SIG-M5 treated with dmso at 0.1 percent for 504 hours (cell line): ENCODE data around the gene IFNAR1.
A peak's percentile ranks its signal among the peaks of the same experiment; 100 is the strongest.

ENCODE experiments used
- DNase-seq: peaks from one replicate; lab custom pipeline; 2025; ENCODE audit not compliant: unreplicated experiment; lab: John Stamatoyannopoulos, UW

Gene IFNAR1

GRCh38 chr21:33397717-33398116, 72.9 kb downstream of the IFNAR1 start:
- no peak for DNase-seq

GRCh38 chr21:33398361-33398760, 73.6 kb downstream of the IFNAR1 start:
- no peak for DNase-seq

GRCh38 chr21:33401630-33401992, 76.8 kb downstream of the IFNAR1 start:
- DNase-seq = peak; percentile 77

- peak; percentile 98 for DNase-seq
These were observed 77.5 kb downstream of the IFNAR1 start for GRCh38 chr21:33402001-33402979.

GRCh38 chr21:33403128-33403785, 78.5 kb downstream of the IFNAR1 start, which contains the start of gene IFNGR2:
IFNGR2 (plus strand) TSS chr21:33403413; CDS start chr21:33403544, 131 bp downstream.
- no peak for DNase-seq

- peak; percentile 65 for DNase-seq
These were observed 79.2 kb downstream of the IFNAR1 start for GRCh38 chr21:33403786-33404585.

- DNase-seq = no peak
These were observed 81.7 kb downstream of the IFNAR1 start for GRCh38 chr21:33406493-33406892.
